Sigmoid colon (tissue), 7 donors: ENCODE results near the gene BCAS1. TPM values are rescaled to one million over a fixed set of nuclear protein-coding genes. Genes with fewer than 3 reads are reported as not detected.

Experiments
- DNase-seq: peaks from one replicate; pipeline ENCODE4 v3.0.0-alpha.2; 2019
- H3K27ac ChIP-seq, 4 donors: fragments of 200-600 bp; sonication (generic); one replicate each; pipeline ENCODE4 v1.5.1; 2016 to 2019; ENCODE audit warnings: mild to moderate bottlenecking in 1 of 4
- H3K27me3 ChIP-seq, 3 donors: fragments of 200-600 bp; sonication (generic); one replicate each; pipeline ENCODE4 v1.5.1; 2019; ENCODE audit warnings: mild to moderate bottlenecking in 1 of 3
- H3K36me3 ChIP-seq, 4 donors: fragments of 200-600 bp; sonication (generic); one replicate each; pipeline ENCODE4 v1.5.1; 2016 to 2019
- H3K4me1 ChIP-seq, 4 donors: fragments of 200-600 bp; sonication (generic); one replicate each; pipeline ENCODE4 v1.5.1; 2017 to 2019
- H3K4me3 ChIP-seq, 4 donors: fragments of 200-600 bp; sonication (generic); one replicate each; pipeline ENCODE4 v1.5.1; 2017 to 2019; ENCODE audit warnings: mild to moderate bottlenecking in 2 of 4, moderate library complexity in 1 of 4
- H3K9me3 ChIP-seq, 4 donors: fragments of 200-600 bp in 3 of 4; sonication (generic) in 3 of 4; one replicate each; pipeline versions ENCODE4 v1.5.1 to v1.6.1; 2013 to 2019
- CTCF ChIP-seq, 4 experiments: fragments of 450-650 bp in 3 of 4; fragments of 200-600 bp in 1 of 4; IDR thresholded peaks; one replicate each; pipeline ENCODE4 v1.5.1; 2016 to 2019; ENCODE audit warnings: antibody characterized with exemption in 4 of 4, mild to moderate bottlenecking in 3 of 4, moderate library complexity in 2 of 4
- EP300 ChIP-seq, 4 donors: sonication (generic); formaldehyde crosslinking; IDR thresholded peaks; one replicate each; pipeline ENCODE4 v1.6.1; 2017; ENCODE audit warnings: antibody characterized with exemption in 4 of 4
- POLR2A ChIP-seq, 2 donors: fragments of 450-650 bp; IDR thresholded peaks; one replicate each; pipeline ENCODE4 v1.6.1; 2016; ENCODE audit warnings: antibody characterized with exemption in 2 of 2, mild to moderate bottlenecking in 2 of 2, moderate library complexity in 2 of 2
- POLR2AphosphoS5 ChIP-seq, 4 donors: sonication (generic); formaldehyde crosslinking; IDR thresholded peaks; one replicate each; pipeline ENCODE4 v1.6.1; 2017; ENCODE audit warnings: antibody characterized with exemption in 4 of 4
- WGBS, 2 donors: extraction: QIAGEN DNeasy Blood & Tissue Kit; methylation state at CpG; one replicate each; pipeline ENCODE4 v1.1.7; 2013; 5-methylcytosine and 5-hydroxymethylcytosine counted together
- intact Hi-C: fragments of 100-400 bp; cut with DNase I; formaldehyde crosslinking; loops from one replicate; pipeline ENCODE4 v1.15.1; 2023
- polyA plus RNA-seq, 3 donors: library from polyadenylated mRNA; stranded (reverse); fragments of 200-250 nt; gene quantifications; one replicate each; pipeline ENCODE4 v1.2.3, GENCODE V29; 2013
- total RNA-seq, 4 donors: library from RNA; depleted of rRNA; stranded (reverse); fragments of >200 nt; gene quantifications; one replicate each; pipeline ENCODE4 v1.1.0, GENCODE V29; 2016
- donor health status: healthy with polysubstance abuse.
- donor health status: Bipolar disorder and iron deficiency.
- donor health status: healthy.

The BCAS1 gene
- total and polyA plus RNA-seq, 7 donors, result 0.71 to 198 (median 35.4) TPM; not detected in 2

- TF ChIP-seq EP300 (IDR thresholded peaks at IDR 0.05) (no peak), CTCF (IDR thresholded peaks at IDR 0.05) (no peak), POLR2A (IDR thresholded peaks at IDR 0.05) (no peak), POLR2AphosphoS5 (IDR thresholded peaks at IDR 0.05) (no peak)
- no peak overlapping the region for H3K4me3 ChIP-seq
- H3K27ac ChIP-seq, result no peak overlapping the region
- WGBS, 2 donors, result 40 to 64% methylated on average over 5 of the region's 5 CpGs
- no peaks in the 10 kb centered on the region for H3K9me3 ChIP-seq
- H3K36me3 ChIP-seq, result no peaks in the 10 kb centered on the region
- H3K27me3 ChIP-seq, result no peaks in the 10 kb centered on the region
- intact Hi-C loops, result no loop called here
- DNase-seq, result no peak
- peaks cover 0 to 7% (median 0%) of the 10 kb centered on the region in 4 donors for H3K4me1 ChIP-seq
Observed at GRCh38 chr20:54084727-54085388, 14.5 kb upstream of the BCAS1 start.

- H3K27me3 ChIP-seq, result no peaks in the 10 kb centered on the region
- peaks cover 0 to 7% (median 0%) of the 10 kb centered on the region in 4 donors for H3K4me1 ChIP-seq
- no peak overlapping the region for H3K27ac ChIP-seq
- no peaks in the 10 kb centered on the region for H3K9me3 ChIP-seq
- DNase-seq, result no peak
- H3K36me3 ChIP-seq, result no peaks in the 10 kb centered on the region
- no peak overlapping the region for H3K4me3 ChIP-seq
- TF ChIP-seq CTCF (IDR thresholded peaks at IDR 0.05) (no peak), POLR2A (IDR thresholded peaks at IDR 0.05) (no peak), POLR2AphosphoS5 (IDR thresholded peaks at IDR 0.05) (no peak), EP300 (IDR thresholded peaks at IDR 0.05) (no peak)
- intact Hi-C loops, result no loop called here
Observed at GRCh38 chr20:54084193-54084592, 13.8 kb upstream of the BCAS1 start.

GRCh38 chr20:54083459-54083858, 13.1 kb upstream of the BCAS1 start:
- Histone ChIP-seq H3K4me1 (peaks cover 0 to 7% (median 0%) of the 10 kb centered on the region in 4 donors), H3K27ac (no peak overlapping the region), H3K27me3 (no peaks in the 10 kb centered on the region), H3K36me3 (no peaks in the 10 kb centered on the region), H3K9me3 (no peaks in the 10 kb centered on the region), H3K4me3 (no peak overlapping the region)
- no peak for DNase-seq
- intact Hi-C loops, result no loop called here
- TF ChIP-seq POLR2AphosphoS5 (IDR thresholded peaks at IDR 0.05) (no peak), EP300 (IDR thresholded peaks at IDR 0.05) (no peak), POLR2A (IDR thresholded peaks at IDR 0.05) (no peak), CTCF (IDR thresholded peaks at IDR 0.05) (no peak)

GRCh38 chr20:54082100-54082499, 11.7 kb upstream of the BCAS1 start:
- H3K4me1 ChIP-seq, result peaks cover 0 to 7% (median 0%) of the 10 kb centered on the region in 4 donors
- H3K36me3 ChIP-seq, result no peaks in the 10 kb centered on the region
- intact Hi-C loops, result no loop called here
- DNase-seq, result no peak
- H3K27ac ChIP-seq, result no peak overlapping the region
- TF ChIP-seq CTCF (IDR thresholded peaks at IDR 0.05) (no peak), POLR2AphosphoS5 (IDR thresholded peaks at IDR 0.05) (no peak), POLR2A (IDR thresholded peaks at IDR 0.05) (no peak), EP300 (IDR thresholded peaks at IDR 0.05) (no peak)
- 62 to 84% methylated on average over 6 of the region's 6 CpGs for WGBS, 2 donors
- H3K27me3 ChIP-seq, result no peaks in the 10 kb centered on the region
- H3K9me3 ChIP-seq, result no peaks in the 10 kb centered on the region
- H3K4me3 ChIP-seq, result no peak overlapping the region

- WGBS, 2 donors, result 62 to 64% methylated on average over 3 of the region's 3 CpGs
- H3K9me3 ChIP-seq, result no peaks in the 10 kb centered on the region
- H3K27ac ChIP-seq, result no peak overlapping the region
- H3K4me3 ChIP-seq, result no peak overlapping the region
- DNase-seq, result no peak
- TF ChIP-seq POLR2AphosphoS5 (IDR thresholded peaks at IDR 0.05) (no peak), POLR2A (IDR thresholded peaks at IDR 0.05) (no peak), CTCF (IDR thresholded peaks at IDR 0.05) (no peak), EP300 (IDR thresholded peaks at IDR 0.05) (no peak)
- H3K27me3 ChIP-seq, result no peaks in the 10 kb centered on the region
- no peaks in the 10 kb centered on the region for H3K4me1 ChIP-seq
- intact Hi-C loops, result no loop called here
- no peaks in the 10 kb centered on the region for H3K36me3 ChIP-seq
Observed at GRCh38 chr20:54079652-54080051, 9.3 kb upstream of the BCAS1 start.
